Measurements from ENCODE around the gene PTPRH. TPM values are rescaled to one million over a fixed set of nuclear protein-coding genes. Genes with fewer than 3 reads are reported as not detected.

The PTPRH gene
- total RNA-seq, 6 experiments from 2014 or later = 4.2 to 25.9 (median 12.9) TPM

DNA sequence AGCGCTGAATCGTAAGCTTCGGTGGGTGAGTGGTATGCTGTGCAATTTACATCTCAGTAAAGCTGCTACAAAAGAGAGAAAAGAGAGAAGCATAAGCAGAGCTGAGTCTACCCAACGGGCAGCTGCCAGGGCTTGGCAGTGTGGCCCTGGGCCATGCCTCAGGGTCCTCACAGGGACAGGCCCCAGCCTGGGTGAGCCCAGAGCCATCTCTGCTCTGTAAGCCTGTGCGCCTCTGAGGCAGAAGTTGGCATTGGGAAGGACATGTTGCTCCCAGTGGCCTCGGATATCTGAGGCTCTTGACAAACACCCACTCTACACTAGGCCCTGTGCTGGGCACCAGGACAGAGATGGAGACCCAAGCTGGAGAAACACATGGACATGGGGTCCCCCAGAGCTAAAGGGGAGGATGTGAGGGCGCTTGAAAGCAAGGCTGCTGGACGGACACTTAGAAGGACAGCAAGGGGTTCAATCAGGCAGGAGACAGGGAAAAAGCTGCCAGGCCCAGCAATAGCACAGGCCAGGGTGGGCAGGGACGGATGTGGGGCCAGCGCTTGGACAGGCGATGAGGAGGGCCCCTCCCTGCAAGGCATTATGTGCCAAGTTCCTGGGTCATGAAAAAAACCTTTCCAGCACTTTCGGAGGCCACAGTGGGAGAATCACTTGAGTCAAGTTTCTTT lies 34.8 kb upstream of the PTPRH start:
- Histone ChIP-seq H3K9me3 (no peaks in the 10 kb centered on the region), H3K36me3 (peaks cover 3 to 62% (median 25%) of the 10 kb centered on the region in 4 donors), H3K4me3 (no peak overlapping the region), H3K4me1 (no peaks in the 10 kb centered on the region), H3K27ac (no peak overlapping the region), H3K27me3 (no peaks in the 10 kb centered on the region)
- DNase-seq (no peak), ATAC-seq (no peak)
- intact Hi-C loops (cut with DNase I) = no loop called here
- 94% methylated on average over 5 of the region's 12 CpGs for WGBS (ENCODE audit: insufficient coverage, low coverage, low lambda C conversion rate, missing lambda C conversion rate)
- TF ChIP-seq CTCF (IDR thresholded peaks at IDR 0.05) (no peak), POLR2A (IDR thresholded peaks at IDR 0.05) (no peak)

- 88% methylated on average over 6 of the region's 7 CpGs for WGBS (ENCODE audit: insufficient coverage, low coverage, low lambda C conversion rate, missing lambda C conversion rate)
- Histone ChIP-seq H3K4me3 (no peak overlapping the region), H3K4me1 (no peaks in the 10 kb centered on the region), H3K36me3 (peaks cover 7 to 78% (median 35%) of the 10 kb centered on the region in 4 donors), H3K27me3 (no peaks in the 10 kb centered on the region), H3K27ac (no peak overlapping the region), H3K9me3 (no peaks in the 10 kb centered on the region)
- ATAC-seq (no peak), DNase-seq (no peak)
- intact Hi-C loops (cut with DNase I) = no loop called here
- TF ChIP-seq POLR2A (IDR thresholded peaks at IDR 0.05) (no peak), CTCF (IDR thresholded peaks at IDR 0.05) (no peak)
Observed at GRCh38 chr19:55242517-55242916, 33.2 kb upstream of the PTPRH start.

- no peaks in the 10 kb centered on the region for H3K27me3 ChIP-seq
- no CpG with 5 or more reads among the region's 16 CpGs for WGBS (ENCODE audit: insufficient coverage, low coverage, low lambda C conversion rate, missing lambda C conversion rate)
Observed at GRCh38 chr19:55241935-55242464, 32.7 kb upstream of the PTPRH start.

GRCh38 chr19:55241143-55241934 lies 32.0 kb upstream of the PTPRH start:
- intact Hi-C loops (cut with DNase I) = no loop called here
- peaks cover 7 to 86% (median 41%) of the 10 kb centered on the region in 4 donors for H3K36me3 ChIP-seq
- no peak overlapping the region for H3K4me3 ChIP-seq
- H3K27ac ChIP-seq = no peak overlapping the region
- TF ChIP-seq CTCF (IDR thresholded peaks at IDR 0.05) (no peak), POLR2A (IDR thresholded peaks at IDR 0.05) (no peak)
- DNase-seq = peak in 1 of 3 donors; percentile 54
- no peaks in the 10 kb centered on the region for H3K9me3 ChIP-seq
- 91% methylated on average over 4 of the region's 37 CpGs for WGBS (ENCODE audit: insufficient coverage, low coverage, low lambda C conversion rate, missing lambda C conversion rate)
- no peaks in the 10 kb centered on the region for H3K27me3 ChIP-seq
- no peak for ATAC-seq
- H3K4me1 ChIP-seq = no peaks in the 10 kb centered on the region

More at GRCh38 chr19:55241935-55242464, 32.7 kb upstream of the PTPRH start:
- intact Hi-C loops (cut with DNase I) = no loop called here
- Histone ChIP-seq H3K36me3 (peaks cover 7 to 83% (median 37%) of the 10 kb centered on the region in 4 donors), H3K27ac (no peak overlapping the region), H3K4me1 (no peaks in the 10 kb centered on the region), H3K4me3 (no peak overlapping the region), H3K9me3 (no peaks in the 10 kb centered on the region)
- TF ChIP-seq CTCF (IDR thresholded peaks at IDR 0.05) (no peak), POLR2A (IDR thresholded peaks at IDR 0.05) (no peak)
- DNase-seq (no peak), ATAC-seq (no peak)

Data from right lobe of liver (tissue), 6 donors.